GM19351 (cell line): ENCODE data around the gene SOSTDC1.
"Not testable (repeated sequence)": the region's sequence is repeated elsewhere in the genome, so short reads cannot be mapped to it uniquely, and the experiment has no call there.

Experiments used
- ATAC-seq: cut with Tn5 transposase; IDR thresholded peaks from one replicate; pipeline ENCODE4 v1.9.1; 2021; ENCODE audit warnings: mild to moderate bottlenecking, moderate library complexity; ENCODE audit not compliant: unreplicated experiment

The SOSTDC1 gene

DNA sequence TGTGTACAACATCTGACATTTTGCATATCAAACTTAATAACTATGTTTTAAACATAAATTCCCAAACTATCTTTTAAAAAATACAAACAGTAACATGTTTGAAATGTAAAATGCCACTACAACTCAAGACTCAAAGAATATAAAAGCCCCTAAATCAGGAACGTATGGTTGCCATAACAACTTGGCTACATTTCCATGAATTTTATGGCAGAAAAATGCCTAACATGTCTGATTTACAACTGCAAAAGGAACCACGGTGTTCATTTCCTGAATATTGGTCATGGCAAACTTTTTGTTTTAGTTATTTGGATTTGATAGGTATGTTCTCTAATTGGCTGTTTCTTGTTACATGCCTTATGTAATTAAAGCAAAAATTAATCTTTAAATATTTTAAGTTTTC, 2.0 kb downstream of the SOSTDC1 start:
- no peak for ATAC-seq

DNA sequence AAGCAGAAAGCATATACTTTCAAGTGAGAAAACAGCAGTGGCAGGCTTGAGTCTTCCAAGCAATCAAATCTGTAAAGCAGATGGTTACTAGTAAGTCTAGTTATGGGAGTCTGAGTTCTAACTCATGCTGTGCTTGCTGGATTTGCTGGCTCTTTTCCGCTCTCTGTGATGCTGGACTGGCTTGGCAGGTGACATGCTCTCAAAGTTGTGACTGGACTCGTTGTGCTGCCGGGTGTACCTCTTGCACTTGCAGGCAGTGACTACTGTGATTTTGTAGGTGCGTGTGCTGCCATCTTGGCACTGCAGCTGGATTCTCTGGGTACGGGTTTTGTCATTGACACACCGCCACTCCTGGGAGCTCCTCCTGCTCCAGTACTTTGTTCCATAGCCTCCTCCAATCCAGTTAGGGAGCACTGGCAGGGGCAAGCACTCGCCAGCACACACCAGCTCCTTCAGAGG, 3.1 kb downstream of the SOSTDC1 start:
- ATAC-seq, result no peak

DNA sequence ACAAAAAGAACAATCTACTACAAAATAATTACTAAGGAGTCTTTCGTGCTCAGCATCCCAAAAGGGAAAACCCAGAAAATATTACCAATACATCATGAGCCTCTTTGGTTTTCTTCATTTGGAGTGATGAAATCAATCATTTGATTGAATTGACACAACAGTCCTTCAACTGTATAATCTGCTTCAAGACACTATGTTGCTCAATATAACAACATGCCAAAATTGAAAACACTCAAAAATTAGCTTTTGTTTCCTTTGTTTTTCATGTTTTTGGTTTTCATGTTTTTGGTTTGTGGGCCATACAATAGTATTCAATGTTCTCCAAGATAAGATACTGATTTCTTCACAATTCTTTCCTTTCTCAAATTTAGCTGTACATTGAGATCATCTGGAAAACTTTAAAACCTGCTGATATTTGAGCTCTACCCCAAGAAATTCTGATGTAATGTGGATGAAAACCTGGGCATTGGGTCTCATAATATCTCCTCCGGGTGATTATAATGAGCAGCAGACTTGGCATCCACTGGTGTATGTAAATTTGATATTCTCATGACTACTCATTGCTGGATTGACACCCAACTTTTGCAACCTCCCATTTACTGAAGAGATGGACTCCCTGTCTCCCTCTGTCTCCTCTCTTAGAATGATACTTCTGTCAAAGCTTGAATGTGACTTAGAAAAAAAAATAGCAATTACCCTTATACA, 4.6 kb downstream of the SOSTDC1 start:
- ATAC-seq, result no peak

GRCh38 chr7:16456303-16456702, 9.2 kb downstream of the SOSTDC1 start:
- not testable (repeated sequence) for ATAC-seq

- no peak for ATAC-seq
Observed at GRCh38 chr7:16455591-16455990, 9.9 kb downstream of the SOSTDC1 start.

DNA sequence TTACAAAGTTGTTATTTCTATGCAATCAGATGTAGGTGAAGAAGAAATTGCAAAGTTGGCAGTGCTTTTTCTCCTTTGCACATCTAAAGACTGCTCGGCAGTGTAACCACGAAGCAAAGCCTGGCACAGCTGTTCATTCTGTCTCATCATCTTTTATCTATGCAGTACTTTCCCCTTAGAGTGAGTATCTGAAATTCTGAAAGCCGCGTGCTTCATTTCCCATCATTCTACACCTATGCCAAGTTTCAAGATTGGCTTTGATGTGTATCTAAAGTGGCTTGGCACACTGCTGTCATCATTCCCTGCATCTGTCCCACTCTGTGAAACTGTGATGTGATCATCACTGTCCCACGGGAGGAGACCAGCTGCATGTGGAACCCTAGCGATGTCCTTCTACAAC, 15.2 kb downstream of the SOSTDC1 start:
- no peak for ATAC-seq

- ATAC-seq, result no peak
Observed at GRCh38 chr7:16447876-16448275, 17.7 kb downstream of the SOSTDC1 start.

GRCh38 chr7:16446508-16446907, 19.0 kb downstream of the SOSTDC1 start:
- ATAC-seq, result no peak

- not testable (repeated sequence) for ATAC-seq
Observed at GRCh38 chr7:16443871-16444270, 21.7 kb downstream of the SOSTDC1 start.

DNA sequence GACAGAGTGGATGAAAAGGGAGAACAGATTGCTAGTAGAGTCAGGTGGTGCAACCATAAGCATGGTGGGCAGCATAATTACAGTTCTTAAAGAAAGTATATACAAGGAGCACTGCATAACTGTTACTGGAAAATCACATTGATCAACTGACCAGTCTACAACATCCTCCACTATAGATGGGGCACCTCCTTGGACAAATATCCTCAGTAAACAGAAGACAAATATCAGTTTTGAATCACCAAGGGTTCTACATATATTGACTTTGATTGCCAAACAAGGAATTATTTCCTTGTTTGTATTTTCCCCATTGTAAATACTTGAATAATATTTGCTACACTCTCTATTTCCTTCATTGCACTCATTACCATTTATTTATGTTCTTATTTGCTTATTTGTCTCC, 26.6 kb downstream of the SOSTDC1 start:
- ATAC-seq, result no peak

GRCh38 chr7:16436306-16436705, 29.2 kb downstream of the SOSTDC1 start:
- ATAC-seq, result no peak

- ATAC-seq, result no peak
Observed at GRCh38 chr7:16433568-16434122, 31.9 kb downstream of the SOSTDC1 start.

DNA sequence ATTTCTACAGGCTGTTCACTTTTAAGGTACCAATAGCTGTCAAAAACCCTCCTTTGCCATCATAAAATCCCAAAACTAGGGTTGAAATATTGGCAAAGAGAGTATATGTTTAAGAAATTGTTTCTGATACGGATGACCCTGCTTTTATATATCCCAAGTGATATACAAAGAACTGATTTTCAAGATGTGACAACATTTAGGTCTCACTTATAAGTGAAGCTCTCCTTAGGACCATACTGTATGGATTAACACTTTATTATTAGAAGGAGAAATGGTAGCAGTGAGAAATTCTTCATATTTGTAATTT, 33.2 kb downstream of the SOSTDC1 start:
- ATAC-seq, result no peak

- peak; percentile 90 for ATAC-seq
Observed at GRCh38 chr7:16431646-16432424, 33.7 kb downstream of the SOSTDC1 start.

DNA sequence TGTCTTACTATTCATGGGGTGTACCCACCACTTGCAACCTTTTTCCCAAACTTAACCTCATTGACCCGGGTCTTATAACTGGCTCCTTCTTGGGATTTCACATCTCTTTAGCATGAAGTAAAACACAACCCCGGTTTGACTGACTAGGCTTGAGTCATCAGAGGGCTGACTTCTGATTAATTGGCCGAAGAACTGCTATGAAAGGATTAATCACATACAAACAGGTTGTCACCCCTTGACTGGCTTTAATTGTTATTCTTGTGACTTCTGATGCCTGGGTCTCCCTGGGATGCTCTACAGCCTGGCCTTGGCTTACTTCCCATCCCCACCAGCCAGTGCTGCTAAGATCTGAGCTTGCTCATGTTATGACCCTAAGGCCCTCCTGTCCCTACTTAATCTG, 35.4 kb downstream of the SOSTDC1 start:
- ATAC-seq, result no peak

- ATAC-seq, result no peak
Observed at GRCh38 chr7:16428672-16429071, 36.9 kb downstream of the SOSTDC1 start.

GRCh38 chr7:16428182-16428581, 37.4 kb downstream of the SOSTDC1 start:
- ATAC-seq, result no peak

DNA sequence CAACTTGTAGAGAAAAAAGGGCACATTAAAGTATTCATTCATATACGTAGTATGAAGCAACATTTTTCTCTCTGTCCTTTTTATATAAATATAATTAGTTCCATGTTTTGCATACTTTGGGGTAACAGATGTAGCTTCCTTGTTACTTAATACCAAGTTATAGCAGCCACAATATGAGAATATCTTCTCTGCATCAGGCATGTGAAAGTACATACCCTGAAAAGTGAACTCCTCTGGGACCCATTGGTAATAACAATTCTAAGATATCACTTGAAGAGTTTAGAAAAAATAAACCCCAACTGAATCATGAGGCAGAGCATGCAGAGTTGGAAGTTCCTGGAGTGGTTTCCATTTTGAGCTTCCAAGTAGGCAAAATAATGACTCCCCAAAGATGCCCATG, 41.8 kb downstream of the SOSTDC1 start:
- ATAC-seq, result no peak

GRCh38 chr7:16422917-16423316, 42.6 kb downstream of the SOSTDC1 start:
- ATAC-seq, result no peak

DNA sequence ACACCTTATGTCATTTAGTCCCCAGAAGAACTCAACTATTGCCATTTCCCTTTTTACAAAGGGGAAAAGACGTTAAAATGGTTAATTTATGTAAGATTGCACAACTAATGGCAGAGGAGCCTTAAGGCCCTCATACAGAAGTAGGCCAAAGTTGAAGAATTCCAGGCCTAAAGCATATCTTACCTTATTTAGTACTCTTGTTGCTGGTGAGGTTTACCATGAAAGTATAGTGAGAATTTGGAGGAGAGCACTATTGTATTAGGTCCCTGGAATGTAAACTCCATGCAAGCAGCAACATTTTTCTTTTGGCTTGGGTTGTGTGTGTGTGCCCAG, 43.5 kb downstream of the SOSTDC1 start:
- ATAC-seq, result no peak

DNA sequence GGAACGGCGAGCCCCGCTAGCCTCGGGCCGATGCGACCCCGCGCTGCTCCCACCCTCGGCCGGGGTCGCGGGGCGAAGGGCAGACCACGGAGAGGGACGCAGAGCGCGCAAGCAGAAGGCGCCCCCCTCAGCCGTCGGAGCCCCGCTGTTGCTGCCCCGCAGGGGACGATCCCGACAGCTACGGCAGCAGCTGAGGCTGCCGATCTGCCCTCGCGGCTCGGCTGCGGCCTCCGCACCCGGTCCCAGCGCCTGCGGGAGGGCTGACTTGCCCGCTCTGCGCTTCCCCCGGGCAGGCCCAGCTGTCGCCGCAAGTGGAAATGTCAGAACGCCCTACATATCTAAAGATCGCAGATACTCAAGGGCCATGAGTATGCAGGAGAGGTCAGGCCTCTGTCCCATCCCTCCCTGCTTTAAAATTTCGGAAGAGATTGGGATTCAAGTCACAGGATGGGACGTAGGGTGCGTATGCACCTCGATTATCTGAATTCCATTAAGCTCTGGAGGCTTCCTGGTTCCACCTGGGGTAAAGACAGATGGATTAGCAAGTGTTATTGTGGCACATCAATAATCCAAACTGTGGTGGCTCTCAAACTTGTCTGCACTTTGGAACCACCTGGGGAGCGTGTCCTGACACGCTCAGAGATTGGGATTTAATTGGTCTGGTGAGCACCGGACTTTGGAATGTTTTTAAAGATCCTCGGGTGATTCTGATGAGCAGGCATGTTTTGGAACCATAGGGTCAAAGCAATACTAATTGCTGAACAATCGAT, 44.0 kb downstream of the SOSTDC1 start, which contains the start of gene CRPPA:
TSS of gene CRPPA (minus strand) at position 206 of the 770 bp plus-strand sequence. CDS start 216 bp downstream, outside the sequence.
- peak; percentile 38 for ATAC-seq
